Smooth muscle cell of the umbilical artery (primary cell): Measurements from ENCODE around the gene POLR3A. TPM values are rescaled to one million over a fixed set of nuclear protein-coding genes. Genes with fewer than 3 reads are reported as not detected.

Experiments used
- total RNA-seq: library from RNA; depleted of rRNA; stranded (reverse); fragments of >200 nt; gene quantifications from 2 replicates; pipeline ENCODE4 v1.2.3, GENCODE V29; 2014

POLR3A gene
- 16.9 and 27.5 TPM in 2 replicates for total RNA-seq

DNA sequence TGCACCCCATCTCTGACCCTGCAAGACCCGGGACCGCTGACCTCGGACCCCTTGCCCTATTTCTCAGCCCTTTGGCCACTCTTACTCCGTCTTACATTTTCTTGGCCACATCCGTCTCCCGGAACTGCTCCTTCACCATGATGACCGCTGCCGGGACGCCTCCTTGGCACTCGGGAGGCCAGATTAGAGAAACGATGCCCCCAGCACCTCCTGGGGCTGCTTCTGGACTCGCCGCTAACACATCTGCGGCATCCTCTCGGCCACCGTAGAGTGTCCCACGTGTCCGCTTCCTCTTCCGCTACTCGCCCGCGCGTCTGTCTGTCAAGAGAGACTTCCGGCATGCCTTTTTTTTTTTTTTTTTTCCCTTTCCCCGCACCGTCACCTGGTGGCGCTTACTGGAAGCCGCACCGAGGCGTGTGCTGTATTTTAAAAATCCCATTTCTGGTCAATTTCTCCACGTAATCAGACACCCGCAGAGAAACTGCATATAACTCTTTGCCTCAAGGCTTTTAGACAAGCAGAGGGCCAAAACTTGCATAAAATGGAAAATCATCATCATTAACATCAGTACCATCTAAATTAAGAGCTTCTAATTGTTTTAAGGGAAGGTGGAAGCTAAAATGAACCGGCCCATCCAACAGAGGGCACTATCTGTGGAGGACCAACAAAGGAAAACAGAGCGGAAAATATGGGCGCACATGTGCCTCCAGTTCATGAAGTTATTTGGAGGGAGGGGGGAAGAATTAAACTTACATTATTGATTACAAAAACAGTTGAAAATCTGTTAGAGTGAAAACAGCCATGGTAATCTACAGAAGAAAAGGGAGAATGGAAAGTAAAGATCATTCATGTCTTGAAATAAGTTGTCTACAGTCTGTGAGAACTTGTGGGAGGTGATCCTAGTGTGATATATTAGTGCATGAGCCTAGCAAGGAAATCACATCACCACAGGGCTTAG is at the start of gene POLR3A:
Gene POLR3A, minus strand, starts transcription at position 247 of the 958 bp plus-strand sequence. Its CDS starts 108 bp downstream, at position 139.

DNA sequence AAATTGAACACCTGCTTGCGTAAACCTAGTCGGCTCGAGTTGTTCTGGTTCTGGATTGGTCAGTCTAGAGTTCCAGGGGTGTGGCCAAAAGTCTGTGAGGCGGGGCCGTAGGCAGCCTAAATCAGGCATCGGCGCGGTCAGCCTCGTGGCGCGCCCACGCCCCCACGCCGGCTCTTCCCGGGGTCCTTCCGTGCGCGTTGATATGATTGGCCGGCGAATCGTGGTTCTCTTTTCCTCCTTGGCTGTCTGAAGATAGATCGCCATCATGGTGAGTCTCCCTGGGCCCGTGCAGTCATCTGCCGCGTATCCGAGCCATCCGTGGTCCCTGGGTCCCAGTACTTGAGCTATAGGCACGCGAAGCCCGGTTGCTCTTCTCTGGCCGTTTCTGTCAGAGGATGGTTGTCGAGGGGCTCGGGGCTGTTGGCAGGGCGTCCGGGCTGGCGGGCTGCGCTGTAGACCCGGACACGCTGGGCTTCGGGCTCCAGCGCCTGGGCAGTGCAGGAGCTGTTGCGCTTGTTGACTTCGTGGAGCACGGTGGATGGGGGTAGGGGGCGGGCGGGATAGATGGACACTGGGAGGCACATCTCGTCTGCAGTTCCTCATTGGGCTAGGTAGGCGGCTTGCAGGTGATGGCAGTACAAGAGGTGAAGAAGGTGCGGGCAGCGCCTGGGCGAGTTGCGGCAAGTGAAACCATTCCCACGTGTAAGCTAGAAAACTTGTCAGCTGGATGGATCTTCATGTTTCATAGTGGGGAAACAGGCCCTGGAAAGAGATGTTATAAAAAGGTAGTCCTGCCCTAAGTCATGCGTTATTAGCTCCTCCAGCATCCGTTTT is 4.5 kb upstream of the POLR3A start, which contains the start of gene RPS24:
Gene RPS24, plus strand, starts transcription at position 227 of the 834 bp plus-strand sequence. Its CDS starts 39 bp downstream, at position 266.

DNA sequence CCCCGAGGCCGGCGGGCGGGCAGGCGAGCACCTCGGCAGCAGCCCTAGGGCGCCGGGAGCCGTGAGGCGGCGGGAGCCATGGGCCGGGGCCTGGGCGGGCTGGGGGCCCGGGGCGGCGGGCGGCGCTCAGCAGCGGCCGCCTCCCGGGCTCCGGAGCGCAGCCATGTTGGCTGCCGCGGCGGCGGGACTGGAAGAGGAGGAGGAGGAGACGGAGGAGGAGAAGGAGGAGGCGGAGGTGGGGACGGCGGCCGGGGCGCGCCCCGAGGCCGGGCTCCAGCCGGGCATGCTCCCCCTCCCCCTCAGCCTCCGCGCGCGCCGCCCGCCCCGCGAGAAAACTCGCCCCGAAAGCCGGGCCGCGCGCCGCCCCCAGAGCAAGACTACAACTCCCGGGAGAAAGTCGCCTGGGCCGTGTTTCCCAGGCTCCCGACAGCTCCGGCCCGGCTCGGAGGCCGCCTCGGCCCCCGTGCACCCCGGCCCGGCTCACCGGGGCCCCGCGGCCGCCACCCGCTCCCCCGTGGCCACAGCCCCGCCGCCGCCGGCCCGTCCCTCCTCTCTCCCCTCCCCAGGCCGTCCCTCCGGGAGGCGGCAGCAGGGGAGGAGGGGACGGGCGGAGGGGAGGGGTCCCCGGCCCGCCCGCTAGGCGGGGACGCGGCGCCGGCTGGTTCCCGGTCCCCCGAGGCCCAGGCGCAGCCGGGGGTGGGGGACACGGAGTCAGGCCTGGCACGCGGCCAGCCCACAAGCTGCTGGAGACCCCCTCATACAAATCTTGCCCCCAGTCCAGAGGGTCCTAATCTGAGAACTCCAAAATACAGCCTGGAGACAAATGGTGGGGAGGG is 102.5 kb downstream of the POLR3A start, which contains the start of gene DLG5:
Gene DLG5, minus strand, starts transcription at position 190 of the 836 bp plus-strand sequence. CDS start 235 bp downstream, outside the sequence.

Other genes starting within 250 kb of the POLR3A start
- gene DLG5, start 102.8 kb downstream of the POLR3A start, total RNA-seq, result 26.4 and 50.8 TPM in 2 replicates
- gene RPS24, start 4.3 kb upstream of the POLR3A start, total RNA-seq, result 1,473 and 2,150 TPM in 2 replicates